Vagina (tissue), 2 donors: ENCODE data around the gene LGR6. TPM values are rescaled to one million over a fixed set of nuclear protein-coding genes. Genes with fewer than 3 reads are reported as not detected.

Source experiments
- DNase-seq, 2 donors: peaks; one replicate each; pipeline ENCODE4 v3.0.0-alpha.2; 2017; ENCODE audit errors: extremely low spot score in 2 of 2
- H3K27ac ChIP-seq: fragments of 200-600 bp; sonication (generic); one replicate; pipeline ENCODE4 v1.5.1; 2019
- H3K27me3 ChIP-seq: fragments of 200-600 bp; sonication (generic); one replicate; pipeline ENCODE4 v1.5.1; 2019
- H3K36me3 ChIP-seq, 2 donors: fragments of 200-600 bp; sonication (generic); one replicate each; pipeline ENCODE4 v1.5.1; 2017 to 2019
- H3K4me1 ChIP-seq: fragments of 200-600 bp; sonication (generic); one replicate; pipeline ENCODE4 v1.5.1; 2019
- H3K4me3 ChIP-seq, 2 donors: fragments of 200-600 bp; sonication (generic); 1 replicate in 1 of 2; 2 replicates in 1 of 2; pipeline ENCODE4 v1.5.1; 2016 to 2019
- H3K9me3 ChIP-seq: fragments of 200-600 bp; sonication (generic); one replicate; pipeline ENCODE4 v1.5.1; 2019
- CTCF ChIP-seq, 3 experiments: fragments of 450-650 bp in 2 of 3; fragments of 200-600 bp in 1 of 3; sonication (generic) in 1 of 3; IDR thresholded peaks; one replicate each; pipeline ENCODE4 v1.5.1; 2017 to 2019; ENCODE audit warnings: antibody characterized with exemption in 3 of 3, mild to moderate bottlenecking in 2 of 3, moderate library complexity in 2 of 3
- POLR2A ChIP-seq, 2 donors: fragments of 450-650 bp; IDR thresholded peaks; one replicate each; pipeline ENCODE4 v1.6.1; 2017; ENCODE audit warnings: antibody characterized with exemption in 2 of 2, mild to moderate bottlenecking in 2 of 2, moderate library complexity in 2 of 2
- POLR2AphosphoS5 ChIP-seq, 2 donors: sonication (generic); formaldehyde crosslinking; IDR thresholded peaks; one replicate each; pipeline ENCODE4 v1.9.0; 2017; ENCODE audit warnings: antibody characterized with exemption in 2 of 2, mild to moderate bottlenecking in 2 of 2, low read depth in 1 of 2; ENCODE audit not compliant: insufficient read depth in 1 of 2
- intact Hi-C: fragments of 100-400 bp; cut with DNase I; formaldehyde crosslinking; loops from one replicate; pipeline ENCODE4 v1.15.1; 2023
- total RNA-seq: library from RNA; depleted of rRNA; stranded (reverse); fragments of >200 nt; gene quantifications from one replicate; pipeline ENCODE4 v1.2.3, GENCODE V29; 2016

Gene LGR6
- total RNA-seq, 1 donor from 2014 or later = 6.6 TPM

GRCh38 chr1:202319381-202320080 lies 125.9 kb downstream of the LGR6 start:
- H3K27ac ChIP-seq = no peak overlapping the region
- H3K9me3 ChIP-seq = no peaks in the 10 kb centered on the region
- H3K27me3 ChIP-seq = no peaks in the 10 kb centered on the region
- DNase-seq = peak in 1 of 2 donors; percentile 70
- intact Hi-C loops = no loop called here
- H3K4me1 ChIP-seq = no peaks in the 10 kb centered on the region
- no peak overlapping the region for H3K4me3 ChIP-seq
- no peak for TF ChIP-seq POLR2AphosphoS5 (IDR thresholded peaks at IDR 0.05; ENCODE audit: insufficient read depth in 1 of 2, low read depth in 1 of 2)
- no peak for TF ChIP-seq CTCF (IDR thresholded peaks at IDR 0.05)
- no peak for TF ChIP-seq POLR2A (IDR thresholded peaks at IDR 0.05)
- H3K36me3 ChIP-seq = no peaks in the 10 kb centered on the region

GRCh38 chr1:202320081-202320405 lies 126.4 kb downstream of the LGR6 start:
- H3K27ac ChIP-seq = no peak overlapping the region
- no peaks in the 10 kb centered on the region for H3K9me3 ChIP-seq
- no peaks in the 10 kb centered on the region for H3K36me3 ChIP-seq
- H3K27me3 ChIP-seq = no peaks in the 10 kb centered on the region
- H3K4me3 ChIP-seq = no peak overlapping the region
- intact Hi-C loops = no loop called here
- H3K4me1 ChIP-seq = no peaks in the 10 kb centered on the region
- peak in 1 of 2 donors; percentile 69 for DNase-seq
- TF ChIP-seq POLR2AphosphoS5 (IDR thresholded peaks at IDR 0.05; ENCODE audit: insufficient read depth in 1 of 2, low read depth in 1 of 2) (no peak), CTCF (IDR thresholded peaks at IDR 0.05) (no peak), POLR2A (IDR thresholded peaks at IDR 0.05) (no peak)

GRCh38 chr1:202323731-202324130 lies 130.1 kb downstream of the LGR6 start:
- DNase-seq = peak in 1 of 2 donors; percentile 32
- TF ChIP-seq POLR2A (IDR thresholded peaks at IDR 0.05) (no peak), POLR2AphosphoS5 (IDR thresholded peaks at IDR 0.05; ENCODE audit: insufficient read depth in 1 of 2, low read depth in 1 of 2) (no peak), CTCF (IDR thresholded peaks at IDR 0.05) (no peak)
- intact Hi-C loops = no loop called here

GRCh38 chr1:202324646-202325045 lies 131.0 kb downstream of the LGR6 start:
- H3K36me3 ChIP-seq = no peaks in the 10 kb centered on the region
- H3K27me3 ChIP-seq = no peaks in the 10 kb centered on the region
- intact Hi-C loops = no loop called here
- H3K27ac ChIP-seq = no peak overlapping the region
- TF ChIP-seq CTCF (IDR thresholded peaks at IDR 0.05) (no peak), POLR2A (IDR thresholded peaks at IDR 0.05) (no peak), POLR2AphosphoS5 (IDR thresholded peaks at IDR 0.05; ENCODE audit: insufficient read depth in 1 of 2, low read depth in 1 of 2) (no peak)
- H3K4me1 ChIP-seq = no peaks in the 10 kb centered on the region
- H3K4me3 ChIP-seq = no peak overlapping the region
- no peaks in the 10 kb centered on the region for H3K9me3 ChIP-seq
- DNase-seq = peak in 1 of 2 donors; percentile 20

More at GRCh38 chr1:202323731-202324130, 130.1 kb downstream of the LGR6 start:
- Histone ChIP-seq H3K27ac (no peak overlapping the region), H3K9me3 (no peaks in the 10 kb centered on the region), H3K4me1 (no peaks in the 10 kb centered on the region), H3K36me3 (no peaks in the 10 kb centered on the region), H3K27me3 (no peaks in the 10 kb centered on the region), H3K4me3 (no peak overlapping the region)

GRCh38 chr1:202329891-202330290 lies 136.3 kb downstream of the LGR6 start:
- intact Hi-C loops = loop anchor here (10.0 kb wide), 1 partner anchor 375 kb away; no protein-coding TSS in a partner anchor
- no peak for DNase-seq

More at GRCh38 chr1:202329891-202330290, 136.3 kb downstream of the LGR6 start:
- TF ChIP-seq POLR2A (IDR thresholded peaks at IDR 0.05) (no peak), CTCF (IDR thresholded peaks at IDR 0.05) (no peak), POLR2AphosphoS5 (IDR thresholded peaks at IDR 0.05; ENCODE audit: insufficient read depth in 1 of 2, low read depth in 1 of 2) (no peak)
- H3K4me1 ChIP-seq = no peaks in the 10 kb centered on the region
- H3K4me3 ChIP-seq = no peak overlapping the region
- no peaks in the 10 kb centered on the region for H3K9me3 ChIP-seq
- no peaks in the 10 kb centered on the region for H3K27me3 ChIP-seq
- no peaks in the 10 kb centered on the region for H3K36me3 ChIP-seq
- H3K27ac ChIP-seq = no peak overlapping the region
